ENCODE measurements around the gene KCNG2. TPM values are rescaled to one million over a fixed set of nuclear protein-coding genes. Genes with fewer than 3 reads are reported as not detected.

Gene KCNG2
- total and polyA plus RNA-seq, 2 of the 8 experiments (the other 6 are each of a cell fraction or from before 2014, with no cell fraction given): 0.19 to 0.74 TPM

GRCh38 chr18:79902640-79903039 is 104.9 kb downstream of the KCNG2 start (continued):
- no peak for TF ChIP-seq MAX (IDR thresholded peaks at IDR 0.05)
- no peak for TF ChIP-seq GABPA (IDR thresholded peaks at IDR 0.05; ENCODE audit: borderline replicate concordance, insufficient read depth, low read length)
- TF ChIP-seq ASH2L (IDR thresholded peaks at IDR 0.05; ENCODE audit: low read length): no peak
- TF ChIP-seq CTBP2 (IDR thresholded peaks at IDR 0.05; ENCODE audit: borderline replicate concordance, insufficient read depth, insufficient read length, low read length): no peak
- no peak for TF ChIP-seq CBX5 (IDR thresholded peaks at IDR 0.05; ENCODE audit: low read depth, low read length)
- no peak for TF ChIP-seq HDAC2 (IDR thresholded peaks at IDR 0.05; ENCODE audit: borderline replicate concordance in 1 of 2, low read depth in 2 of 2, low read length in 2 of 2)
- TF ChIP-seq EZH2 (IDR thresholded peaks at IDR 0.05; ENCODE audit: low read depth, low read length, severe bottlenecking): no peak
- no peak for TF ChIP-seq SIRT6 (IDR thresholded peaks at IDR 0.05; ENCODE audit: low read length)
- no peak for TF ChIP-seq KDM1A (IDR thresholded peaks at IDR 0.05; ENCODE audit: borderline replicate concordance, low read length)

All from H1 (cell line).